Stimulated activated CD4-positive, alpha-beta T cell treated with anti-CD3 and anti-CD28 coated beads, Interleukin-12 subunit alpha, Interleukin-12 subunit beta, amount 100 ng/mL, for 48 hours (primary cell): ENCODE data around the gene PRKCI.
"Not testable (repeated sequence)": the region's sequence is repeated elsewhere in the genome, so short reads cannot be mapped to it uniquely, and the experiment has no call there.

Experiments used
- DNase-seq, 3 donors: peaks; one replicate each; pipeline ENCODE4 v3.0.0-alpha.2; 2020; ENCODE audit warnings: low read depth in 2 of 3, low spot score in 1 of 3

Gene PRKCI

GRCh38 chr3:170221924-170222646 is at the start of gene PRKCI:
PRKCI (plus strand) TSS chr3:170222424; CDS start chr3:170222670, 246 bp downstream.
- peak; percentile 79 to 87 (median 83) for DNase-seq

DNA sequence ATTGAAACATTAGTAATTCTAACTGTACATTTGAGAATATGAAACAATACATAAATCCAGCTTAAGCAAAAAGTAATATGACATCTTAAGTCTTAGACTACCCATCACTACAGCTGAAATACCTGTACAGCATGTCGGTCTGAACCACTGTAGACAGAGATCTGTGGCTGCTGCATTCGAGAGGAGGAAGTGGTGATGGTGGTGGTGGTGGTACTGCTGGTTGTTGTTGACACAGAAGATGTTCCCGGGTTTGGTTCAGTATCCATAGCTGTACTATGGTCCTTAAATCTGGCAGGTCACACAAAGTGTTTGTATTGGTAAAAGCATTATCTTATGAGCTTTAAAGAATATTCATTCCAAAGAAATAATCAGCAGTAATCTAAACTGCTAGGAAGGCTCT is 43.6 kb upstream of the PRKCI start:
- peak; percentile 10 to 36 (median 26) for DNase-seq

- no peak for DNase-seq
These were observed 42.8 kb upstream of the PRKCI start for GRCh38 chr3:170179432-170179831.

GRCh38 chr3:170180079-170180907 is 41.9 kb upstream of the PRKCI start:
- no peak for DNase-seq

DNA sequence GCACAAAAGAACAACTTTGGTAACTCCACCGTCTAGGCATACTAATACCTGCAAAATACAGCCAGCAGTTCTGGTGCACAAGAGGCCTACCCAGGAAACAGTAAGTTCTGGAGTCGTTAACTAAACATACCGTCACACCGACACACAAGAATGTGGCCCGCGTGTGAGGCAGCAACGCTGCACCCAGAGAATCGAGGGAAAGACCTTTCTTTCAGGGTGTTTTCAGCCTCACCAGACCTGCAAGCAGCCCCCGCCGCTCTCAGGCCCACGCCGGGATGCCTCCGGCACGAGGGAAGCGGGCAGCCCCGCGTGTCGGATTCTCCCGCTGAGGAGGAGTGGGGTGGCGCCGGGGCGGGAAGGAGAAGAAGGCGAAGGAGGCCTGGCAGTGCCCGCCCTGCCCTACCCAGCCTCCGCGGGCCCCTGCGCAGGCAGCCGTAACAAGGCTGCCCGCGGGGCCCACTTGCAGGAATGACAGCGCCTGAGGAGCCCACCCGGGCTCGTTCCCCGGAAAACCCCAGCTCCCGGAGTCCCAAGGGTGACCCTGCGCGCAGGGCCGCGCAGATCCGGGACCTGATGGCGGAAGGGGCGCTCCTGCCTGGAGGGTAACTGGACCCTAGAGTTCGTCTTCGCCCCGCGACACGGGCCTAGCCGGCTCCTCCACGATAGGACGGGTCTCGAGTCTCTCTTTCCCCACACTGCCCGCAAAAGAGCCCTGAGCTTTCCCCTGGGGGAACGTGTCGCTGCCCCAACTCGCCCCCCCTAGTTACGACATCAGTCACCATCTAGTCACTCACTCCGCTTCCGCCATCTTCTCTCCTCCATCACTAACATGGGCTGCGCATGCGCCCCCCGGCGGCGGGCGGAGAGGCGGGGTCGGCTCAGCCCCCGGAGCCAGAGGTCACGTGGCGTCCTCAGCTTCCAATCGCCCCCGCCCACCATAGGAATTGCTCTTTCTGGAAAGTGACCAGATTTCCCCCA is 41.0 kb upstream of the PRKCI start, which contains the start of gene PHC3:
TSS of gene PHC3 (minus strand) at position 826 of the 978 bp plus-strand sequence. CDS start at position 808, 18 bp downstream.
- peak; percentile 85 to 90 (median 89) for DNase-seq

DNA sequence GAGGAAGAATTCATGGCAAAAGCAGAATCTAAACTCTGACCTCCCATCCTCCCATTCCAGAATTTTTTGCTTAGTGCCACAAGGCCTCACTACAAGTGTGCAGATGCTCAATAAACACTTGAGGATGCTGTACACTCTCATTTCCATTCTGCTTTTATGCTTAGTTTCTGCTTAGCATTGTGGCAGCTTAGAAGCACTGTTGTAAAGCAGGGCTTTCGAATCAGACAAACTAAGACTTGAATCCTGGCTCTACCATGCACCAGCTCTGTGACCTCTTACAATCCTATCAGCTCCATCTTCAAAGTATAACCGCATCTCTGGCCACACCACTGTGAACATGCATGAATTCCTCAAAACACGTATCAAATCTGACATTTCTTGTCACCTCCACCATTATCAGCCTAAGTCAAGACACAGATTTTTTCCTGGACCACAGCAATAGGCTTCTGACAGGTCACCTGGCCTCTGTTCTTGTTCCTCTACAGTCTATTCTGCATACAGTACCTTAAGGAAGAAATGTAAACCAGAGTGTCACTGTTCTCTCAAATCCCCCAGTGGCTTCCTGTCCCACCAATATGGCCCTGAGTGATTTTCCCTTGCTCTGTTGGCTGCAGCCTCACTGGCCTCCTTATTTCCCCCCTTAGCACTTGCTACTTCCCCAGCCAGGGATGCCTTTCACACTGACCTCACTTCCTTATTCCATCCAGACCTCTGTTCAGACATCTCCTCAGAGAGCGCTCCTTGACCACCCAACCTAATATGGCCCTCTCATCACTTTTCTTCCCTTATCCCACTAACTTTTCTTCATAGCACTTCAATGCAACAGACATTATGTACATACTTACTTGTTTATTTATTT is 32.6 kb upstream of the PRKCI start:
- DNase-seq: no peak

- DNase-seq: not testable (repeated sequence)
These were observed 26.5 kb upstream of the PRKCI start for GRCh38 chr3:170195759-170196158.

- DNase-seq: no peak
These were observed 25.4 kb upstream of the PRKCI start for GRCh38 chr3:170196833-170197232.

DNA sequence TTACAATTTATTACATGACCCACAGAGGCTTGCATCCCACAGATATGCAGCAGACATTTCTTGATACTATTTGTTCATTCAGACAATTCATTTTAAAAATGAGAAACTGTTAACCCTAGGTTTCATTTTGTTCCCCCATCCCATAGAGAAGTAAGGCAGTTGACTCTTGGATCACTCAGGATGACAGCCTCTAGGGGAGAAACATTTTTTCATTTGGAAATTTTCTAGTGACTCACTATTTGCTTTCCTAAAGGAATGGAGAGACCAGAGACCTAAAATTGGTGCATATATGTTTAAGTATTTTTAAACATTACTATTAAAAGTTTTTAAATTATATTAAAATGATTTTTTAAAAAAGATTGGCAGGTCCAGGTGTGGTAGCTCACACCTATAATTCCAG is 21.2 kb upstream of the PRKCI start:
- no peak for DNase-seq

DNA sequence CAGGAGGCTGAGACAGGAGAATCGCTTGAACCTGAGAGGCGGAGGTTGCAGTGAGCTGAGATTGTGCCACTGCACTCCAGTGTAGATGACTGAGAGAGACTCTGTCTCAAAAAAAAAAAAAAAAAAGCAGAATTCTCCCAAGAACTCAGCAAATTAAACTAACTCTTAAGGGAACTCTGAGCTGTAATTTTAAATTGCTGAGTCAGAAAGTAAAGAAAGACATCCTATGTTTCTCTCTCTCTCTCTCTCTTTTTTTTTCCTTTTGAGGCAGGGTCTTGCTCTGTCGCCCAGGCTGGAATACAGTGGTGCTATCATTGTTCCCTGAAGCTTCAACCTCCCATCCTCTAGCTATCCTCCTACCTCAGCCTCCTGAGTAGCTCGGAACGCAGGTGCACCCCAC is 20.7 kb upstream of the PRKCI start:
- DNase-seq: no peak

DNA sequence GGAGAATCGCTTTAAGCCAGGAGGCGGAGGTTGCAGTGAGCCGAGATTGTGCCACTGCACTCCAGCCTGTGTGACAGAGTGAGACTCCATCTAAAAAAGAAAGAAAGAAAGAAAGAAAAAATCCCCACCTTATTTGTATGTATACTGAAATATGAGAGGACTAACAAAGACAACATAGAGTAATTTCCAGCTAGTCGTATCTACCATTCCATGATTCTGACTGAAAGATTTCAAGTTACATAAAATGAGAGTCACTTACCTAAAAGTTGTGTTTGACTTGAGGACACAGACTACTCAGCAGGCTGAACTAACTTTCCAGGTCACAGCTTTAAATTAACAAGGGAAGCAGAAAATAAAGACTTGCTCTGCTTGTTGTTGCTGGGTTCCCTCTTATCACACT is 18.8 kb upstream of the PRKCI start:
- no peak for DNase-seq

DNA sequence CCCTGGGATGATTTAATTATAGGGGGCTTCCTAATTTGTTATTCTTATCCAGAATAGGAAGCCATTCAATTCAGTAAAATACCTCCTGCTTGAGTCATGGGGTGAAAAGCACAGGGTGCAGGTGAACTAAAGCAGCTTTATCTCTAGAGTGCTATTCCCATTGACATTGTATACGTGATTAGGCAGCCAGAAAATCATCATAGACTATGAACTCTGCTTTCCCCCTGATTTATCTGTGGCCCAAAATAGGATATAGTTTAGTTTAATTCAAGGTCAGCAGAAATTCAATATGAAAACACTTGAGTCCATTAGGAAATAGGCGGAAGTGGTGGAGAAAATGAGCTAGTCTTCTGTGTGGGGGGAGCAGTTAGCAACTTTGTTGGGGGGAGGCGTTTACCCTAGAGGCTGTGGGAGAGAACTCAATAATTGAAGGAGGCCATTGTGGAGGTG is 18.2 kb upstream of the PRKCI start:
- DNase-seq: no peak

GRCh38 chr3:170204509-170204908 is 17.7 kb upstream of the PRKCI start:
- no peak for DNase-seq

GRCh38 chr3:170205302-170205701 is 16.9 kb upstream of the PRKCI start:
- no peak for DNase-seq

DNA sequence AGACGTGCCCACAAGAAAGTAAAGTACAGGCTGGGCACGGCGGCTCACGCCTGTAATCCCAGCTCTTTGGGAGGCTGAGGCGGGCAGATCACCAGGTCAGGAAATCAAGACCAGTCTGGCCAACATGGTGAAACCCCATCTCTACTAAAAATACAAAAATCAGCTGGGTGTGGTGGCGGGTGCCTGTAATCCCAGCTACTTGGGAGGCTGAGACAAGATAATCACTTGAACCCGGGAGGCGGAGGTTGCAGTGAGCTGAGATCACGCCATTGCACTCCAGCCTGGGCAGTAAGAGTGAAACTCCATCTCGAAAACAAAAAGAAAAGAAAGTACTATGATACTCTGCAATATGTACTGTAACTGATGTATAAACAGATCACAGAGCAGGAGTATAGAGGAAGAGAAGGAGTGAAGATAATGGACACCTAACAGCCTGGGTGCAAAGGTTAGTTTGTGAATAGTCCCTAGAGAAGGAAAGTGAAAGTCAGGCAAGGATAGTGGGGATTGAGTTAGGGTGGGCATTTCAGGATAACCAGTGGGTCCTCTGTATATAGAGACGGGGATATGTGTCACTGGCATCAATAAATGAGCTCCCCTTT is 16.0 kb upstream of the PRKCI start:
- not testable (repeated sequence) for DNase-seq

GRCh38 chr3:170207717-170208116 is 14.5 kb upstream of the PRKCI start:
- no peak for DNase-seq

- no peak for DNase-seq
These were observed 10.6 kb upstream of the PRKCI start for GRCh38 chr3:170211668-170212067.

DNA sequence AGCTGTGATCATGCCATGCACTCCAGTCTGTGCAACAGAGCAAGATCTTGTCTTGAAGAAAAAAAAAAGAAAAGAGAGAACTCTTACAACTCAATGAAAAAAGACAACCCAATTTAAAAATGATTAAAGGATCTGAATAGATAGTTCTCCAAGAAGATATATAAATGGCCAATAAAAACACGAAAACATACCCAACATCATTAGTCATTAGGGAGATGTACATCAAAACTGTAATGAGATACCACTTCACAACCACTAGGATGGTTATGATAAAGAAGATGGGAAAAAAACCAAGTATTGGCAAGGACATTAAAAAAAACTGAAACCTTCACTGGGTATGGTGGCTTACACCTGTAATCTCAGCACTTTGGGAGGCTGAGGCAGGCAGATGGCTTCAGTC is 2.4 kb upstream of the PRKCI start:
- DNase-seq: no peak

- no peak for DNase-seq
These were observed 1.4 kb upstream of the PRKCI start for GRCh38 chr3:170220871-170221270.
